SU-DHL-6 (cell line): Measurements from ENCODE around the gene PDZRN3.

Source experiments
- H2AFZ ChIP-seq: fragments of 200-600 bp; sonication (generic); 2 replicates; pipeline ENCODE4 v1.6.1; 2014; ENCODE audit warnings: low read depth, mild to moderate bottlenecking, moderate library complexity, mixed read lengths, antibody characterized with exemption, low read length; ENCODE audit not compliant: severe bottlenecking
- H3F3A ChIP-seq: fragments of 200-600 bp; shearing (Covaris generic); 2 replicates; pipeline ENCODE4 v1.6.0; 2016; ENCODE audit warnings: antibody characterized with exemption, mild to moderate bottlenecking; ENCODE audit not compliant: insufficient read depth
- H3K27ac ChIP-seq: fragments of 200-600 bp; sonication (generic); 2 replicates; pipeline ENCODE4 v1.5.1; 2016; ENCODE audit warnings: low read depth, mild to moderate bottlenecking, low read length, moderate library complexity, mixed read lengths
- H3K27me3 ChIP-seq: fragments of 200-600 bp; sonication (generic), shearing (Covaris generic); 2 replicates; pipeline ENCODE4 v1.6.0; 2014; ENCODE audit warnings: mild to moderate bottlenecking, low read length
- H3K36me3 ChIP-seq: fragments of 200-600 bp; sonication (generic); 2 replicates; pipeline ENCODE4 v1.6.1; 2014; ENCODE audit warnings: mild to moderate bottlenecking, low read length, mixed read lengths
- H3K4me2 ChIP-seq: fragments of 300-600, 200-600 bp; shearing (Covaris generic), sonication (generic); 2 replicates; pipeline ENCODE4 v1.6.0; 2014; ENCODE audit warnings: low read length, low read depth, mild to moderate bottlenecking; ENCODE audit not compliant: poor library complexity, severe bottlenecking
- H3K4me3 ChIP-seq: fragments of 200-600 bp; sonication (generic); 2 replicates; pipeline ENCODE4 v1.5.1; 2014; ENCODE audit warnings: antibody characterized with exemption, low read length, mild to moderate bottlenecking, mixed read lengths; ENCODE audit not compliant: insufficient read depth, poor library complexity, severe bottlenecking
- H3K79me2 ChIP-seq: fragments of 200-600 bp; sonication (generic); 2 replicates; pipeline ENCODE4 v1.6.1; 2014; ENCODE audit warnings: mild to moderate bottlenecking, low read length, moderate library complexity; ENCODE audit not compliant: insufficient read depth
- H3K9ac ChIP-seq: fragments of 200-600 bp; sonication (generic); 2 replicates; pipeline ENCODE4 v1.7.0; 2014; ENCODE audit warnings: mild to moderate bottlenecking, low read length
- H3K9me2 ChIP-seq: fragments of 200-600 bp; sonication (generic); replicated peaks from 2 replicates; pipeline ENCODE4 v1.6.1; 2014; ENCODE audit warnings: low read length; ENCODE audit not compliant: insufficient read depth
- H3K9me3 ChIP-seq: fragments of 200-600 bp; sonication (generic); 2 replicates; pipeline ENCODE4 v1.6.1; 2014; ENCODE audit warnings: low read length, mixed read lengths; ENCODE audit not compliant: insufficient read depth
- H4K20me1 ChIP-seq: fragments of 200-600 bp; sonication (generic); 2 replicates; pipeline ENCODE4 v1.6.1; 2014; ENCODE audit warnings: low read depth, mild to moderate bottlenecking, antibody characterized with exemption, low read length, moderate library complexity, mixed read lengths
- EZH2phosphoT487 ChIP-seq: fragments of 200-600 bp; sonication (generic), shearing (Covaris generic); conservative IDR thresholded peaks from 2 replicates; pipeline ENCODE4 v1.6.1; 2018; ENCODE audit warnings: mild to moderate bottlenecking, antibody characterized with exemption, low read length, moderate library complexity, mixed read lengths
- TF ChIP-seq, protein P1 (sequence below): fragments of 200-600 bp; sonication (generic); IDR thresholded peaks from one replicate; pipeline ENCODE4 v1.5.1; 2017; ENCODE audit warnings: antibody characterized with exemption, mild to moderate bottlenecking, low read length, moderate library complexity; ENCODE audit not compliant: insufficient read depth, poor library complexity, severe bottlenecking

Gene PDZRN3

DNA sequence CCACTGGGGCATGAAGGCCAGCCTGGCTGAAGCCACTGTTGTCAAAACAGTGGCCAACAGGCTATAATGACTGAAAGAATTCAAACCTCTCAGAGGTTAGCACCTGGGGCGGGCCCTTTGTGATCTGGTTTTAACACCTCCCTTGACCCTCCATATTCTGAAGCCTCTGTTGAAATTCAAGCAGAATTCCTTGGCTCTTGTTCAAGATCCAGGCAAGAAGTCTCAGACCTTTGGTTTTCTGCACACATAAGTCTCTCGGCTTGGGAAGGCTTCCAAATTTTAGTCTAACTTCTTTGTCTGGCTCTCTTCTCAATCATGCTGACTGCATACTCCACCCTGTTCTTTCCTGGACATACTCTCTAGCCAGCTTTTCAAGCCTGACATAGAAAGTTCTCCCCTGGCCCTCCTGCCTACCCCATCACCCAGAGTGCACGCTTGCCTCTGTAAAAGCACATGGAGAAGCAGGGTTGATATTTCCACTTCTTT is 144.5 kb downstream of the PDZRN3 start:
- H3K9me2 ChIP-seq: no peaks in the 10 kb centered on the region
- H3K4me2 ChIP-seq: no peak overlapping the region
- H3K27ac ChIP-seq: no peak overlapping the region
- 0 out of 2 replicates have a peak, but pooled peaks cover 15% of the 10 kb centered on the region for H3K9me3 ChIP-seq
- H3K36me3 ChIP-seq: no peaks in the 10 kb centered on the region
- H4K20me1 ChIP-seq: no peaks in the 10 kb centered on the region
- H3K4me3 ChIP-seq: no peak overlapping the region
- H3K9ac ChIP-seq: no peak overlapping the region
- TF ChIP-seq EZH2phosphoT487: no peak
- TF ChIP-seq, protein P1, sequence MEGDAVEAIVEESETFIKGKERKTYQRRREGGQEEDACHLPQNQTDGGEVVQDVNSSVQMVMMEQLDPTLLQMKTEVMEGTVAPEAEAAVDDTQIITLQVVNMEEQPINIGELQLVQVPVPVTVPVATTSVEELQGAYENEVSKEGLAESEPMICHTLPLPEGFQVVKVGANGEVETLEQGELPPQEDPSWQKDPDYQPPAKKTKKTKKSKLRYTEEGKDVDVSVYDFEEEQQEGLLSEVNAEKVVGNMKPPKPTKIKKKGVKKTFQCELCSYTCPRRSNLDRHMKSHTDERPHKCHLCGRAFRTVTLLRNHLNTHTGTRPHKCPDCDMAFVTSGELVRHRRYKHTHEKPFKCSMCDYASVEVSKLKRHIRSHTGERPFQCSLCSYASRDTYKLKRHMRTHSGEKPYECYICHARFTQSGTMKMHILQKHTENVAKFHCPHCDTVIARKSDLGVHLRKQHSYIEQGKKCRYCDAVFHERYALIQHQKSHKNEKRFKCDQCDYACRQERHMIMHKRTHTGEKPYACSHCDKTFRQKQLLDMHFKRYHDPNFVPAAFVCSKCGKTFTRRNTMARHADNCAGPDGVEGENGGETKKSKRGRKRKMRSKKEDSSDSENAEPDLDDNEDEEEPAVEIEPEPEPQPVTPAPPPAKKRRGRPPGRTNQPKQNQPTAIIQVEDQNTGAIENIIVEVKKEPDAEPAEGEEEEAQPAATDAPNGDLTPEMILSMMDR: no peak
- no peaks in the 10 kb centered on the region for H3F3A ChIP-seq
- H3K27me3 ChIP-seq: no peaks in the 10 kb centered on the region
- H3K79me2 ChIP-seq: no peaks in the 10 kb centered on the region
- H2AFZ ChIP-seq: no peak overlapping the region

DNA sequence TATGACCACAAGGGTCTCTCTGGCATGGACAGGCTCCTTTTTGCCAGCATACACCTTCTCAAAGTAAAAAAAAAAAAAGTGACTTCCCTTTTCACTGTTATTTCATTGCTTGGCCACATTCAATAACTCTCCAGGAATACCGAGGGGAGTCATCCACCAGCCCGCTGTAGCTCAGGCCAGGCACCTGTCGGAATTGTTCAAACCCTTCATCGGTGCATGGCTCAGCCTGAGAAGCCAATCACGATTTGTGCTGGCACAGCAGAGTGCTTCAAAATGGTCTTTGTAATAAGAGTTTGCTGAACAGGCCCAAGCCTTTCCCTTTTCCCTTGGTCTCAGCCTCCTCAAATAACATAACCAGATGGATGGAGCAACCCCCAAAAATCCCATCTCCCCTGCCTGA is 145.4 kb downstream of the PDZRN3 start:
- Histone ChIP-seq H3K27ac (no peak overlapping the region), H3F3A (no peaks in the 10 kb centered on the region)

DNA sequence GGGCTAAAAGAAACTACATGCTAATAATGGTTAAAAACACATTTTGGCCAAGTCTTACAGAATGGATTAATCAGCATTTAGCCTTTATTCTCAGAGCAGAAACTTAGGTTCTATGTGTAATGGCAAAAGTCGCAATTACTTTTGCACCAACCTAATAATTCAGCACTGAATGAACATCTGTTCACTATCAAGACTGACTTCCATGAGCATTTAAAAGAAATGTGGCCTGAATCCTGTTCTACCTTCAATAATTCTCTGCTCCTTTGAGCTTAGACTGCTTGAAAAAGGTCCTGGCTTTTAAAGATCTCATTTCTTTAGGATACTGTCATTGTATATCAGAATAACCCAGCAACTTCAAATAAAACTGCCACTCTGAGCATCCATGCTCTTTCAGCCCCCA is 145.9 kb downstream of the PDZRN3 start:
- no peak overlapping the region for H3K4me3 ChIP-seq
- no peaks in the 10 kb centered on the region for H3K79me2 ChIP-seq
- H3K4me2 ChIP-seq: no peak overlapping the region

More for the DNA sequence above, 145.4 kb downstream of the PDZRN3 start:
- no peaks in the 10 kb centered on the region for H3K79me2 ChIP-seq
- H3K4me3 ChIP-seq: no peak overlapping the region
- TF ChIP-seq EZH2phosphoT487: no peak
- TF ChIP-seq, protein P1: no peak
- H2AFZ ChIP-seq: no peak overlapping the region
- no peaks in the 10 kb centered on the region for H3K27me3 ChIP-seq
- H3K36me3 ChIP-seq: no peaks in the 10 kb centered on the region
- H4K20me1 ChIP-seq: no peaks in the 10 kb centered on the region
- 0 out of 2 replicates have a peak, but pooled peaks cover 15% of the 10 kb centered on the region for H3K9me3 ChIP-seq
- H3K9me2 ChIP-seq: no peaks in the 10 kb centered on the region
- no peak overlapping the region for H3K4me2 ChIP-seq
- no peak overlapping the region for H3K9ac ChIP-seq

More for the DNA sequence above, 145.9 kb downstream of the PDZRN3 start:
- H3K27me3 ChIP-seq: no peaks in the 10 kb centered on the region
- H3K9ac ChIP-seq: no peak overlapping the region
- H2AFZ ChIP-seq: no peak overlapping the region
- H3K27ac ChIP-seq: no peak overlapping the region
- no peaks in the 10 kb centered on the region for H3K9me2 ChIP-seq
- H3K9me3 ChIP-seq: 0 out of 2 replicates have a peak, but pooled peaks cover 15% of the 10 kb centered on the region
- H3K36me3 ChIP-seq: no peaks in the 10 kb centered on the region
- TF ChIP-seq, protein P1: no peak
- no peak for TF ChIP-seq EZH2phosphoT487
- H3F3A ChIP-seq: no peaks in the 10 kb centered on the region
- H4K20me1 ChIP-seq: no peaks in the 10 kb centered on the region
